T-helper 1 cell (primary cell): ENCODE measurements around the gene MGA.

Experiments
- DNase-seq, 5 donors: peaks; one replicate each; pipeline ENCODE4 v3.0.0-alpha.2; 2012 to 2020

Gene MGA

GRCh38 chr15:41789236-41789635 lies 129.0 kb downstream of the MGA start:
- no peak for DNase-seq

GRCh38 chr15:41789662-41790061 lies 129.5 kb downstream of the MGA start:
- no peak for DNase-seq

- no peak for DNase-seq
Measured at GRCh38 chr15:41790169-41790568, 130.0 kb downstream of the MGA start.

GRCh38 chr15:41790756-41791546 lies 130.7 kb downstream of the MGA start:
- peak in 1 of 5 donors; percentile 19 for DNase-seq

- DNase-seq: no peak
Measured at GRCh38 chr15:41791547-41791937, 131.3 kb downstream of the MGA start.

- no peak for DNase-seq
Measured at GRCh38 chr15:41792000-41792637, 131.9 kb downstream of the MGA start.

- no peak for DNase-seq
Measured at GRCh38 chr15:41794081-41794480, 133.9 kb downstream of the MGA start.

- no peak for DNase-seq
Measured at GRCh38 chr15:41795996-41796856, 136.0 kb downstream of the MGA start.

- no peak for DNase-seq
Measured at GRCh38 chr15:41797201-41797944, 137.2 kb downstream of the MGA start.

- no peak for DNase-seq
Measured at GRCh38 chr15:41798607-41799487, 138.6 kb downstream of the MGA start.

- no peak for DNase-seq
Measured at GRCh38 chr15:41799488-41799805, 139.2 kb downstream of the MGA start.

GRCh38 chr15:41801185-41801584 lies 141.0 kb downstream of the MGA start:
- DNase-seq: no peak

GRCh38 chr15:41801850-41802455 lies 141.7 kb downstream of the MGA start:
- no peak for DNase-seq

- DNase-seq: no peak
Measured at GRCh38 chr15:41804361-41804760, 144.2 kb downstream of the MGA start.

- DNase-seq: no peak
Measured at GRCh38 chr15:41804916-41805666, 144.9 kb downstream of the MGA start.

- no peak for DNase-seq
Measured at GRCh38 chr15:41805711-41806110, 145.5 kb downstream of the MGA start.

- no peak for DNase-seq
Measured at GRCh38 chr15:41806291-41807181, 146.3 kb downstream of the MGA start.

GRCh38 chr15:41809121-41809520 lies 148.9 kb downstream of the MGA start:
- no peak for DNase-seq

- no peak for DNase-seq
Measured at GRCh38 chr15:41809526-41810220, 149.5 kb downstream of the MGA start.
